GM18526 (cell line): ENCODE data around the gene GOLGA2.

Source experiments
- POLR2A ChIP-seq: IDR thresholded peaks from 3 replicates; pipeline ENCODE4 v1.6.1; 2011; ENCODE audit not compliant: insufficient read length; ENCODE audit errors: extremely low read depth

The GOLGA2 gene

GRCh38 chr9:128242828-128243214 lies 33.0 kb downstream of the GOLGA2 start:
- no peak for TF ChIP-seq POLR2A

- TF ChIP-seq POLR2A, result no peak
Measured at GRCh38 chr9:128242124-128242523, 33.7 kb downstream of the GOLGA2 start.

GRCh38 chr9:128233817-128234406 lies 41.9 kb downstream of the GOLGA2 start:
- no peak for TF ChIP-seq POLR2A

- no peak for TF ChIP-seq POLR2A
Measured at GRCh38 chr9:128232528-128233428, 43.0 kb downstream of the GOLGA2 start.

- TF ChIP-seq POLR2A, result no peak
Measured at GRCh38 chr9:128231638-128232527, 43.9 kb downstream of the GOLGA2 start.

- TF ChIP-seq POLR2A, result no peak
Measured at GRCh38 chr9:128226412-128226801, 49.4 kb downstream of the GOLGA2 start.

- TF ChIP-seq POLR2A, result no peak
Measured at GRCh38 chr9:128225770-128226411, 49.9 kb downstream of the GOLGA2 start.

GRCh38 chr9:128224877-128225276 lies 50.9 kb downstream of the GOLGA2 start:
- no peak for TF ChIP-seq POLR2A

- TF ChIP-seq POLR2A, result no peak
Measured at GRCh38 chr9:128222880-128223670, 52.7 kb downstream of the GOLGA2 start.

GRCh38 chr9:128222026-128222425 lies 53.8 kb downstream of the GOLGA2 start:
- no peak for TF ChIP-seq POLR2A

GRCh38 chr9:128219831-128220230 lies 56.0 kb downstream of the GOLGA2 start:
- no peak for TF ChIP-seq POLR2A

GRCh38 chr9:128218518-128219389 lies 57.1 kb downstream of the GOLGA2 start:
- no peak for TF ChIP-seq POLR2A

GRCh38 chr9:128218172-128218517 lies 57.7 kb downstream of the GOLGA2 start:
- no peak for TF ChIP-seq POLR2A

GRCh38 chr9:128216781-128217553 lies 58.8 kb downstream of the GOLGA2 start:
- TF ChIP-seq POLR2A, result no peak
